ENCODE measurements around the gene UBAC1.

Gene UBAC1

GRCh38 chr9:135976531-135976930 lies 15.4 kb upstream of the UBAC1 start:
- Histone ChIP-seq H3K9me3 (ENCODE audit: low read depth, low read length) (no peaks in the 10 kb centered on the region), H3K27ac (no peak overlapping the region), H3K4me3 (no peak overlapping the region), H3K9ac (ENCODE audit: insufficient read length) (no peak overlapping the region), H3K36me3 (ENCODE audit: insufficient read depth, low read length) (no peaks in the 10 kb centered on the region)
- no peak for DNase-seq (ENCODE audit: low read depth, low spot score)
- TF ChIP-seq FOXP2 (optimal IDR thresholded peaks at IDR 0.05; ENCODE audit: control extremely low read depth, extremely low read length, insufficient read depth) (no peak), POLR2AphosphoS5 (IDR thresholded peaks at IDR 0.05; ENCODE audit: borderline replicate concordance, low read depth, low read length) (no peak), EZH2 (IDR thresholded peaks at IDR 0.05) (no peak)

- H3K9me3 ChIP-seq (ENCODE audit: low read depth, low read length) = no peaks in the 10 kb centered on the region
- no peak for TF ChIP-seq FOXP2 (optimal IDR thresholded peaks at IDR 0.05; ENCODE audit: control extremely low read depth, extremely low read length, insufficient read depth)
- DNase-seq (ENCODE audit: low read depth, low spot score) = no peak
- no peak overlapping the region for H3K4me3 ChIP-seq
- H3K36me3 ChIP-seq (ENCODE audit: insufficient read depth, low read length) = no peaks in the 10 kb centered on the region
- H3K27ac ChIP-seq = no peak overlapping the region
- no peak overlapping the region for H3K9ac ChIP-seq (ENCODE audit: insufficient read length)
These were observed 14.7 kb upstream of the UBAC1 start for GRCh38 chr9:135975834-135976233.

- Histone ChIP-seq H3K27ac (no peak overlapping the region), H3K9ac (ENCODE audit: insufficient read length) (no peak overlapping the region), H3K4me3 (no peak overlapping the region), H3K36me3 (ENCODE audit: insufficient read depth, low read length) (no peaks in the 10 kb centered on the region), H3K9me3 (ENCODE audit: low read depth, low read length) (no peaks in the 10 kb centered on the region)
- no peak for DNase-seq (ENCODE audit: low read depth, low spot score)
- TF ChIP-seq FOXP2 (optimal IDR thresholded peaks at IDR 0.05; ENCODE audit: control extremely low read depth, extremely low read length, insufficient read depth) (no peak), EZH2 (IDR thresholded peaks at IDR 0.05) (no peak), POLR2AphosphoS5 (IDR thresholded peaks at IDR 0.05; ENCODE audit: borderline replicate concordance, low read depth, low read length) (no peak)
These were observed 13.0 kb upstream of the UBAC1 start for GRCh38 chr9:135974220-135974573.

- Histone ChIP-seq H3K27ac (no peak overlapping the region), H3K9me3 (ENCODE audit: low read depth, low read length) (no peaks in the 10 kb centered on the region), H3K9ac (ENCODE audit: insufficient read length) (no peak overlapping the region), H3K4me3 (no peak overlapping the region), H3K36me3 (ENCODE audit: insufficient read depth, low read length) (no peaks in the 10 kb centered on the region)
- TF ChIP-seq POLR2AphosphoS5 (IDR thresholded peaks at IDR 0.05; ENCODE audit: borderline replicate concordance, low read depth, low read length) = no peak
- no peak for TF ChIP-seq EZH2 (IDR thresholded peaks at IDR 0.05)
- TF ChIP-seq FOXP2 (optimal IDR thresholded peaks at IDR 0.05; ENCODE audit: control extremely low read depth, extremely low read length, insufficient read depth) = no peak
- no peak for DNase-seq (ENCODE audit: low read depth, low spot score)
These were observed 12.4 kb upstream of the UBAC1 start for GRCh38 chr9:135973277-135974219.

GRCh38 chr9:135971892-135972291 lies 10.7 kb upstream of the UBAC1 start:
- no peaks in the 10 kb centered on the region for H3K36me3 ChIP-seq (ENCODE audit: insufficient read depth, low read length)
- no peak for DNase-seq (ENCODE audit: low read depth, low spot score)
- TF ChIP-seq EZH2 (IDR thresholded peaks at IDR 0.05) (no peak), POLR2AphosphoS5 (IDR thresholded peaks at IDR 0.05; ENCODE audit: borderline replicate concordance, low read depth, low read length) (no peak), FOXP2 (optimal IDR thresholded peaks at IDR 0.05; ENCODE audit: control extremely low read depth, extremely low read length, insufficient read depth) (no peak)

GRCh38 chr9:135971111-135971766 lies 10.1 kb upstream of the UBAC1 start:
- H3K4me3 ChIP-seq = no peak overlapping the region
- DNase-seq (ENCODE audit: low read depth, low spot score) = no peak
- no peaks in the 10 kb centered on the region for H3K36me3 ChIP-seq (ENCODE audit: insufficient read depth, low read length)
- no peak overlapping the region for H3K27ac ChIP-seq
- no peak overlapping the region for H3K9ac ChIP-seq (ENCODE audit: insufficient read length)
- H3K9me3 ChIP-seq (ENCODE audit: low read depth, low read length) = no peaks in the 10 kb centered on the region
- no peak for TF ChIP-seq FOXP2 (optimal IDR thresholded peaks at IDR 0.05; ENCODE audit: control extremely low read depth, extremely low read length, insufficient read depth)

More at GRCh38 chr9:135971892-135972291, 10.7 kb upstream of the UBAC1 start:
- Histone ChIP-seq H3K9ac (ENCODE audit: insufficient read length) (no peak overlapping the region), H3K4me3 (no peak overlapping the region), H3K27ac (no peak overlapping the region), H3K9me3 (ENCODE audit: low read depth, low read length) (no peaks in the 10 kb centered on the region)

- H3K9ac ChIP-seq (ENCODE audit: insufficient read length) = no peak overlapping the region
- peak overlapping the region; percentile 58; the same call in 1 of the 2 replicates for H3K4me3 ChIP-seq
- TF ChIP-seq POLR2AphosphoS5 (IDR thresholded peaks at IDR 0.05; ENCODE audit: borderline replicate concordance, low read depth, low read length) = no peak
- no peak for TF ChIP-seq EZH2 (IDR thresholded peaks at IDR 0.05)
- TF ChIP-seq FOXP2 (optimal IDR thresholded peaks at IDR 0.05; ENCODE audit: control extremely low read depth, extremely low read length, insufficient read depth) = no peak
- H3K27ac ChIP-seq = no peak overlapping the region
- DNase-seq (ENCODE audit: low read depth, low spot score) = no peak
- H3K9me3 ChIP-seq (ENCODE audit: low read depth, low read length) = no peaks in the 10 kb centered on the region
- no peaks in the 10 kb centered on the region for H3K36me3 ChIP-seq (ENCODE audit: insufficient read depth, low read length)
These were observed 9.1 kb upstream of the UBAC1 start for GRCh38 chr9:135970128-135970815.

GRCh38 chr9:135969064-135969683 lies 8.0 kb upstream of the UBAC1 start:
- Histone ChIP-seq H3K36me3 (ENCODE audit: insufficient read depth, low read length) (no peaks in the 10 kb centered on the region), H3K9me3 (ENCODE audit: low read depth, low read length) (no peaks in the 10 kb centered on the region), H3K9ac (ENCODE audit: insufficient read length) (peak overlapping the region; percentile 1), H3K4me3 (peak overlapping the region; percentile 60), H3K27ac (peak overlapping the region; percentile 56; the same call in 1 of the 2 replicates)
- peak; percentile 94 for DNase-seq (ENCODE audit: low read depth, low spot score)
- TF ChIP-seq FOXP2 (optimal IDR thresholded peaks at IDR 0.05; ENCODE audit: control extremely low read depth, extremely low read length, insufficient read depth) = no peak
- no peak for TF ChIP-seq EZH2 (IDR thresholded peaks at IDR 0.05)
- TF ChIP-seq POLR2AphosphoS5 (IDR thresholded peaks at IDR 0.05; ENCODE audit: borderline replicate concordance, low read depth, low read length) = peak; percentile 61; the same call in 1 of the 2 replicates

Measured in SK-N-MC (cell line).